Neuron (in vitro differentiated cells): ENCODE results near the gene TMEM270.
"Not testable (repeated sequence)": the region's sequence is repeated elsewhere in the genome, so short reads cannot be mapped to it uniquely, and the experiment has no call there.

Experiments
- H2AFZ ChIP-seq: one replicate; pipeline ENCODE4 v1.6.1; 2013; ENCODE audit warnings: low read depth, mild to moderate bottlenecking, inconsistent platforms, low read length, moderate library complexity
- H3K27me3 ChIP-seq: one replicate; pipeline ENCODE4 v1.6.1; 2013; ENCODE audit warnings: low read length; ENCODE audit not compliant: insufficient read depth
- H3K36me3 ChIP-seq: one replicate; pipeline ENCODE4 v1.6.1; 2013; ENCODE audit warnings: low read length; ENCODE audit not compliant: insufficient read depth
- H3K4me1 ChIP-seq: one replicate; pipeline ENCODE4 v1.6.1; 2013; ENCODE audit warnings: low read length; ENCODE audit not compliant: insufficient read depth
- H3K4me3 ChIP-seq: 2 replicates; pipeline ENCODE4 v1.5.1; 2013; ENCODE audit warnings: mild to moderate bottlenecking, low read length, moderate library complexity
- H3K9me3 ChIP-seq: one replicate; pipeline ENCODE4 v1.6.1; 2013; ENCODE audit warnings: low read length

Gene TMEM270

DNA sequence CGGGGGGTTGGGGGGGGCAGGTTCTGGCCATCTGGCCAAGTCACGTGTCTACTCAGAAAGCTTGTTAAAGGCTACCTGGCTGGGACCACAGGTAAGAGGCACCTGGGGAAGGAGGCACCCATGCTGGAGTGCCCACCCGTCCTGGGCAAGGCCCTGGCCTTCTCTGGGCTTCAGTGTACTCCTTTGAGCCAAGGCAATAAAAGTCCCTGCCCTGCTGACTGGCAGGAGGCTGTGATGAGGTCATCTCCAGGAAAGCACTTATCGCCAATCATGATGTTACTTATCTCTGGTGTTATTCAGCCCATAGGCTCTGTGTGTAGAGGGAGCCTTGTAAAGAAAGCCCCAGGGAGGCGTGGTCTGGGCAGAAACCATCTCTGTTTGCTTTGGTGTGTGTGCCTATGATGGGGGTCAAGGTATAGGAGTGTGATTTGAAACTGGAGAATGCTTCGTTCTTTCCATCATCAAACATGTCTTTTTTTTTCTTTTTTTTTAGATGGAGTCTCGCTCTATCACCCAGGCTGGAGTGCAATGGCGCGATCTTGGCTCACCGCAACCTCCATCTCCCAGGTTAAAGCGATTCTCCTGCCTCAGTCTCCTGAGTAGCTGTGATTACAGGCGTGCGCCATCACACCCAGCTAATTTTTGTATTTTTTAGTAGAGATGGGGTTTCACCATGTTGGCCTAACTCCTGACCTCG lies 32.7 kb upstream of the TMEM270 start:
- Histone ChIP-seq H2AFZ (no peak overlapping the region), H3K4me3 (no peak overlapping the region), H3K27me3 (peaks cover 8% of the 10 kb centered on the region), H3K36me3 (no peaks in the 10 kb centered on the region), H3K4me1 (peaks cover 5% of the 10 kb centered on the region), H3K9me3 (no peaks in the 10 kb centered on the region)

DNA sequence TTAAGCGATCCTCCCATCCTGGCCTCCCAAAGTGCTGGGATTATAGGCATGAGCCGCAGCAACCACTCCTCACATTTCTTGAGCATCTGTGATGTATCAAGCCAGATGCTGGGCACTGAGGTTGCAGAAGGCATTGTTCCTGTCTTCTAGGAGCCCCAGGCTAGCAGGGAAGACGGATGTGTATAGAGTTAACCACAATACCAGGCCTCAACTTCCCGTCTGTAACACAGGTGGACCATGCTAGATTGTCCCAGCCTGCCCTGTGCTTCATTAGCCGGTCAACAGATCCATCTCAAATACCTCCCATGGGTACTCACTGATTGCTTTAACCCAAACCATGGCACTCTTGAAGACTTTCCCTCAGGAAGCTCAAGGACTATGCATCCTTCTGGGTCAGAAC lies 32.0 kb upstream of the TMEM270 start:
- peaks cover 5% of the 10 kb centered on the region for H3K4me1 ChIP-seq
- no peak overlapping the region for H3K4me3 ChIP-seq
- H3K9me3 ChIP-seq, result no peaks in the 10 kb centered on the region
- H2AFZ ChIP-seq, result no peak overlapping the region
- peaks cover 3% of the 10 kb centered on the region for H3K27me3 ChIP-seq
- H3K36me3 ChIP-seq, result no peaks in the 10 kb centered on the region

DNA sequence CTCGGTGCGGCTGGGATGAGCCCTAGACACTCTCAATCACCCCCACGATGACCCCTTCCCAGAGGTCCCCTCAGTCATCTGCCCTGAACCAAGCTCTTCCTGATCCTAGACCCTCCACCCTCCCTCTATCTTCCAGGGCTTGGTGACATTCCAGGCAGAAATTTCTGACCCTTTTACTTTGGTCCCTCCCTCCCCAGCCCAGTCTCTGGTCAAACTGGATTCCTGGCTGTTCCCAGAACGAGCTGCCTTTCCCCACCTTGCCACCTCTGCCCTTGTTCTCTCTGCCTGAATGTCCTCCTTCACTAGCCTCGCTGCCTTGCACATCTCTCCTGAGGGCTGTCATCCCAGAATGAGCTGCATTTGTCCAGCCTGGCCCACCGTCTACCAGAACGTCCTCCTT lies 31.5 kb upstream of the TMEM270 start:
- H3K27me3 ChIP-seq, result peaks cover 2% of the 10 kb centered on the region
- no peak overlapping the region for H2AFZ ChIP-seq
- peaks cover 5% of the 10 kb centered on the region for H3K4me1 ChIP-seq

DNA sequence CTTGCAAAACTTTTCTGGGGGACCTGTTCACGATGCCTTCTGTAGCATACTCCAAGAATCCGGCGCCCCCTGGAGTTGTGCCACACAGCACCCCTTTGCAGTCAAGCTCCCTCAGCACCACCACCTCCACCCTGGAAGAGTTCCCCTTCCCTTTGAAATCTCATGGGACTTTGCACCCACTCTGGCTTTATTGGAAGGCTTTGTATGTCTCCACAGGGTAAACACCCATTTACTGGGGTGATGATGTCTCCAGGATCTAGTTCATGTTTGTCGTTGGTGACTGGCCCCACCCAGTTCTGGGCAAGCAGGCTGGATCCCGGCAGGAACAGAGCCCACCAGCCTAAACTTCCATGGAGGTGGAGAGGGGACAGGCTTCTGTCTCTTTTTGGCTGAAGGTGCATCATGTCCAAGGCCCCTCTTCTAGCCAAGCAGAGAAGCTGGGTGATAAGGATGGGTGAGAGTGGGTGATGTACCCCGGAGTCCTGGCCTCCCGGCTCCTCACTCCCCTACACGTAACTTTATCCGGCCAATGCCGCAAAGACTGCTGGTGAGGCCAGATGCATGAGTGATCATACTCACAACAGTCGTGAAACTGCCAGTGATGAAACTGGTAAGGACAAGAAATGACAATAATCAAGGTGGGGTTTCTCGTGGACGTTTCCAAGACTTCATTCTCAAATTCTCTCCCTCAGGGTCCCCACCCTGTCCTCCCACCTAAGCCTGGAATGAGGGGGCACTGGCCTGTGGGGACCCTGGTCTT lies 30.9 kb upstream of the TMEM270 start:
- H2AFZ ChIP-seq, result no peak overlapping the region
- H3K4me1 ChIP-seq, result peaks cover 5% of the 10 kb centered on the region
- H3K27me3 ChIP-seq, result peaks cover 2% of the 10 kb centered on the region
- peaks cover 3% of the 10 kb centered on the region for H3K9me3 ChIP-seq
- no peak overlapping the region for H3K4me3 ChIP-seq
- H3K36me3 ChIP-seq, result no peaks in the 10 kb centered on the region

More for the DNA sequence above, 31.5 kb upstream of the TMEM270 start:
- H3K4me3 ChIP-seq, result no peak overlapping the region
- H3K36me3 ChIP-seq, result no peaks in the 10 kb centered on the region
- no peaks in the 10 kb centered on the region for H3K9me3 ChIP-seq

DNA sequence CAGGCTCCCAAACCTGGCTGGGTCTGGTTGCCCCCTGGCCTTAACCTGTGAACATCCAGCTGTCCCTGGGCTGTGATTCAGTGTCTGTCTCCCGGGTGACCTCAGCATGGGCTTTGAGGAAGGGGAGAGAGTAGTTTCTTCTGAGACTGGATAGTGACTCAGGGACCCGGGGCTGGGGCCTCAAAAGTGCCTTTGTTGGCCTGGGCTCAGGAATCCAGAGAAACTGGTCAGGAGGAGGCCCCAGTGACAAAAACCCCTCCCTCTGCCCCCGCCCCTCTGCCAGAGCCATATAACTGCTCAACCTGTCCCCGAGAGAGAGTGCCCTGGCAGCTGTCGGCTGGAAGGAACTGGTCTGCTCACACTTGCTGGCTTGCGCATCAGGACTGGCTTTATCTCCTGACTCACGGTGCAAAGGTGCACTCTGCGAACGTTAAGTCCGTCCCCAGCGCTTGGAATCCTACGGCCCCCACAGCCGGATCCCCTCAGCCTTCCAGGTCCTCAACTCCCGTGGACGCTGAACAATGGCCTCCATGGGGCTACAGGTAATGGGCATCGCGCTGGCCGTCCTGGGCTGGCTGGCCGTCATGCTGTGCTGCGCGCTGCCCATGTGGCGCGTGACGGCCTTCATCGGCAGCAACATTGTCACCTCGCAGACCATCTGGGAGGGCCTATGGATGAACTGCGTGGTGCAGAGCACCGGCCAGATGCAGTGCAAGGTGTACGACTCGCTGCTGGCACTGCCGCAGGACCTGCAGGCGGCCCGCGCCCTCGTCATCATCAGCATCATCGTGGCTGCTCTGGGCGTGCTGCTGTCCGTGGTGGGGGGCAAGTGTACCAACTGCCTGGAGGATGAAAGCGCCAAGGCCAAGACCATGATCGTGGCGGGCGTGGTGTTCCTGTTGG lies 30.0 kb upstream of the TMEM270 start, which contains the start of gene CLDN4:
Gene CLDN4 (plus strand): TSS at position 316 of the 903 bp plus-strand sequence. CDS start 206 bp downstream, at position 522.
- no peak within 1 kb of the TSS for H3K4me3 ChIP-seq
- H3K36me3 ChIP-seq, result no peaks in the 10 kb centered on the region
- peaks cover 5% of the 10 kb centered on the region for H3K4me1 ChIP-seq
- H3K27me3 ChIP-seq, result peaks cover 2% of the 10 kb centered on the region
- H3K9me3 ChIP-seq, result peaks cover 3% of the 10 kb centered on the region
- no peak within 1 kb of the TSS for H2AFZ ChIP-seq

DNA sequence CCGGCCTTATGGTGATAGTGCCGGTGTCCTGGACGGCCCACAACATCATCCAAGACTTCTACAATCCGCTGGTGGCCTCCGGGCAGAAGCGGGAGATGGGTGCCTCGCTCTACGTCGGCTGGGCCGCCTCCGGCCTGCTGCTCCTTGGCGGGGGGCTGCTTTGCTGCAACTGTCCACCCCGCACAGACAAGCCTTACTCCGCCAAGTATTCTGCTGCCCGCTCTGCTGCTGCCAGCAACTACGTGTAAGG lies 29.4 kb upstream of the TMEM270 start:
- Histone ChIP-seq H3K36me3 (no peaks in the 10 kb centered on the region), H3K9me3 (peaks cover 3% of the 10 kb centered on the region), H3K27me3 (peaks cover under 1% of the 10 kb centered on the region), H3K4me3 (no peak overlapping the region), H2AFZ (no peak overlapping the region), H3K4me1 (peaks cover 5% of the 10 kb centered on the region)

DNA sequence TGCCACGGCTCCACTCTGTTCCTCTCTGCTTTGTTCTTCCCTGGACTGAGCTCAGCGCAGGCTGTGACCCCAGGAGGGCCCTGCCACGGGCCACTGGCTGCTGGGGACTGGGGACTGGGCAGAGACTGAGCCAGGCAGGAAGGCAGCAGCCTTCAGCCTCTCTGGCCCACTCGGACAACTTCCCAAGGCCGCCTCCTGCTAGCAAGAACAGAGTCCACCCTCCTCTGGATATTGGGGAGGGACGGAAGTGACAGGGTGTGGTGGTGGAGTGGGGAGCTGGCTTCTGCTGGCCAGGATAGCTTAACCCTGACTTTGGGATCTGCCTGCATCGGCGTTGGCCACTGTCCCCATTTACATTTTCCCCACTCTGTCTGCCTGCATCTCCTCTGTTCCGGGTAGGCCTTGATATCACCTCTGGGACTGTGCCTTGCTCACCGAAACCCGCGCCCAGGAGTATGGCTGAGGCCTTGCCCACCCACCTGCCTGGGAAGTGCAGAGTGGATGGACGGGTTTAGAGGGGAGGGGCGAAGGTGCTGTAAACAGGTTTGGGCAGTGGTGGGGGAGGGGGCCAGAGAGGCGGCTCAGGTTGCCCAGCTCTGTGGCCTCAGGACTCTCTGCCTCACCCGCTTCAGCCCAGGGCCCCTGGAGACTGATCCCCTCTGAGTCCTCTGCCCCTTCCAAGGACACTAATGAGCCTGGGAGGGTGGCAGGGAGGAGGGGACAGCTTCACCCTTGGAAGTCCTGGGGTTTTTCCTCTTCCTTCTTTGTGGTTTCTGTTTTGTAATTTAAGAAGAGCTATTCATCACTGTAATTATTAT lies 28.9 kb upstream of the TMEM270 start:
- Histone ChIP-seq H3K36me3 (no peaks in the 10 kb centered on the region), H3K9me3 (peaks cover 3% of the 10 kb centered on the region), H3K27me3 (no peaks in the 10 kb centered on the region), H2AFZ (no peak overlapping the region), H3K4me3 (no peak overlapping the region), H3K4me1 (peaks cover 5% of the 10 kb centered on the region)

DNA sequence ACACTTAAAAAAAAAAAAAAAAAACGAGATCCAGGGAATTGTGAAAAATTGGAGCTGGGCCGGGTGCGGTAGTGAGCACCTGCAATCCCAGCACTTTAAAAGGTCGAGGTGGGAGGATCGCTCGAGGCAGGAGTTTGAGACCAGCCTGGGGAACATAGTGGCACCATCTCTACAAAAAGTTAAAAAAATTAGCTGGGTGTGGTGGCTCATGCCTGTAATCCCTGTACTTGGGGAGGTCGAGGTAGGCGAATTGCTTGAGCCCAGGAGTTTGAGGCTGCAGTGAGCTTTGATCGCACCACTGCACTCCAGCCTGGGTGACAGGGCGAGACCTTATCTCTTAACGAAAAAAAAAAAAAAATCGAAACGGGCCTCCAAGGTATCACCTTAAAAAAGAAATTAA lies 28.2 kb upstream of the TMEM270 start:
- no peaks in the 10 kb centered on the region for H3K27me3 ChIP-seq
- peaks cover 3% of the 10 kb centered on the region for H3K9me3 ChIP-seq
- peaks cover 5% of the 10 kb centered on the region for H3K4me1 ChIP-seq
- H3K4me3 ChIP-seq, result no peak overlapping the region
- no peak overlapping the region for H2AFZ ChIP-seq
- H3K36me3 ChIP-seq, result no peaks in the 10 kb centered on the region

DNA sequence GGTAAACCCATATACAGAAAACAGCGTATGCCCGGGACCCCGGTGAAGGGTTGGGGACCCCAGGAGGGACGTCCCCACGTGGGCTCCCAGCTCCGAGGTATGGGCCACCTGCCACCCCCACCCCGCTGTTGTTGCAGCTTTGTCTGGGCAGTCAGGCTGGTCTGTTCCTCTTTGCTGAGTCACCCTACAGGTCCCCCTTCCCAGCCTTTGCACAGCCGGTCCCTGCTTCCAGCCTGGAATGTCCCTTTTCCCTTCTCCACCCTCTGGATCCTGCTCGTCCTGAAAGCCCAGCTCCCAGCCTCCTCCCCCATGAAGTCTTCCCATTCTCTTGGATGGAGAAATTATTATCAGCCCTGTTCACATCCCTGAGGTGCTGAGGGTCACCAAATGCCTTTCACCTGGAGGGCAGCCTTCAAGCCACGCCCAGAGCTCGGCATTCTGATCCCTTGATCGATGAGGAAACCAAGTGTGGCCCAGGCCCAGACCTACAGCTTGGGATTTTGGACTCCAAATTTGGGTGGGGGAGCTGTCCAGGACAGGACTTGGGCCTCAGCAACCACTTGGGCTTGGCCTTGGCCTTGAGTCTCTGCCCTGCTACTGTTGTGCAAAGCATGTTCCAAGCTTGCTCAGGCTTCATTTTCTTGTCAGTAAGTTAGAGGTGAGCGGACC lies 27.6 kb upstream of the TMEM270 start:
- Histone ChIP-seq H3K4me3 (no peak overlapping the region), H3K27me3 (no peaks in the 10 kb centered on the region), H3K4me1 (peaks cover 5% of the 10 kb centered on the region), H3K9me3 (peaks cover 3% of the 10 kb centered on the region), H2AFZ (no peak overlapping the region), H3K36me3 (no peaks in the 10 kb centered on the region)

DNA sequence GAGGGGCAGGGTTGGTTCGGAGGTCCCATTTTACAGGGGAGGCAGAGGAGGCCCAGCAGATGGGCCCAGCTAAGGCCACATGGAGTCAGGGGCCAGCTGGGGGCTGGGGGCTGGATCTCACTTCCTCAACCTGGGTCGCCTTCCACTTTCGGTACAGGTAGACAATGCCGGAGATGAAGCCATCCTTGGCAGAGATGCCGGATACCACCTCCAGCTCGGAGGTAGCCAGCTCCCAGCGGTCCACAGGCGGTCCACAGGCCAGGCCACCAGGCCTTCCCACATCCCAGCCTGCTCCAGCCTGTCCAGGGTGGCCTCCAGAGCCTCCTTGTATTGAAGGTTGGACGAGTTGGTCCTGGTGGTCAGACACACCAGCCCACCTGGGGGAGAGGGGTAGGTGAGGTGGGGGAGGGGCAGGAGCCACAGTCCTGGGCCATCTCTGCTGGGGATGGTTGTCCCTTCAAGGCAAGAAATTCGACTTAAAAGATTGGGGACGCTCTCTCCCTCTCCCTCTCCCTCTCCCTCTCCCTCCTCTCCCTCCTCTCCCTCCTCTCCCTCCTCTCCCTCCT lies 26.2 kb upstream of the TMEM270 start:
- no peak overlapping the region for H2AFZ ChIP-seq
- no peak overlapping the region for H3K4me3 ChIP-seq
- H3K36me3 ChIP-seq, result no peaks in the 10 kb centered on the region
- peaks cover 3% of the 10 kb centered on the region for H3K9me3 ChIP-seq
- H3K27me3 ChIP-seq, result no peaks in the 10 kb centered on the region
- peaks cover 5% of the 10 kb centered on the region for H3K4me1 ChIP-seq

DNA sequence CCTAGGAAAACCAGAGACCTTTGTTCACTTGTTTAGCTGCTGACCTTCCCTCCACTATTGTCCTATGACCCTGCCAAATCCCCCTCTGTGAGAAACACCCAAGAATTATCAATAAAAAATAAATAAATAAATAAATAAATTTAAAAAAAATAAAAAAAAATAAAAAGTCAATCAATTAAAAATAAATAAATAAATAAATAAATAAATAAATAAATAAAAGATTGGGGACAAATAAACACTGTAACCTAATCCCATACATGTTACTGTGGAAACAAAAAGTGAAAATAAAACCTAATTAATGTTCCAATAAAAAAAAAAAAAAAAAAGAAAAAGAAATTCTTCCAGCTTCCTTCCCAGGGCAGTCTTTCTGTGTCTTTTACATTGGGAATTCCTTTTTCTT lies 23.8 kb upstream of the TMEM270 start:
- not testable (repeated sequence) for H3K4me3 ChIP-seq, H3K27me3 ChIP-seq, H3K9me3 ChIP-seq, H3K4me1 ChIP-seq, H3K36me3 ChIP-seq, H2AFZ ChIP-seq

DNA sequence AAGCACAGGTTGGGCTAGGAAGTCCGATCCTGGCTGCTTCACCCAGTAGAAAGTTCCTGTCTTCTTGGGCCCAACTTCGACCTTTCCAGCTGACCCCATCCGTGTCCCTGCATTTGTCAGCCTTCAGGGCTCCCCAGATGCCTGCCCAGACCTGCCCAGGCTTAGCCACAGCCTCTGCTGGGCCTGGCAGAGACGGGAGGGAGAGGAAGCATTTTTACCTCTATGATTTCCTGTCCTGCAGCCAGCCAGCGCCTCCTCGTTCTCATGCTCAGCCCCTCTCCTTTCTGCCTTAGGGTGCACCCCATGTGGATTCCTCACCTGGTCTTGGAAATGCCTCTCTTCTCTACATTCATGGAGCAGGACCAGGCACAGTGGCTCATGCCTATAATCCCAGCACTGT lies 22.3 kb upstream of the TMEM270 start:
- Histone ChIP-seq H3K9me3 (peaks cover 3% of the 10 kb centered on the region), H3K36me3 (no peaks in the 10 kb centered on the region), H3K27me3 (no peaks in the 10 kb centered on the region), H2AFZ (no peak overlapping the region), H3K4me1 (peaks cover 3% of the 10 kb centered on the region), H3K4me3 (no peak overlapping the region)
